Measurements from ENCODE around the gene OR2S2. TPM values are rescaled to one million over a fixed set of nuclear protein-coding genes. Genes with fewer than 3 reads are reported as not detected.
A peak's percentile ranks its signal among the peaks of the same experiment; 100 is the strongest.

Gene OR2S2
- total RNA-seq, 4 donors from 2014 or later, result not detected

DNA sequence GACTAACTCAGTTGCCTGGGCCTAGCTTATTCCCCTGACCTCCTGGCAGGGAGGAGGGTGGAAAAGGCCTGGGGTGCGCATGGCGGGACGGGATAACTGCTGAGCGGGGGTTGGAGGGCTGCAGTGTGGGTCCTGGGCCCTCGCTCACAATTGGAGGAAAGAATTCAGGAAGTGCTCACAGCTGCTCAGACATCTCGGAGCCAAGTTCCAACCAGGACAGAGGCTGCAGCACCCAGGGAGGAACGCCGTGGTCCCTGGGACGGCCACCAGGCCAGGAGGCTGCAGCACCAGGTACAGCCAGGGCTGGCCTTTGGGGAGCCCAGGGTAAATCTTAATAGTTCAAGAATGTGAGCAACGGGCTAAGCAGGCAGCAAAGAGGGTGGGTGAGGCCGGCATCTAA is 48.7 kb downstream of the OR2S2 start, which contains the start of gene SPAAR:
Gene SPAAR (plus strand): TSS at position 217 of the 400 bp plus-strand sequence. CDS start 974 bp downstream, outside the sequence.
- no peak for DNase-seq
- no peak within 1 kb of the TSS for H3K4me3 ChIP-seq
- no peak for TF ChIP-seq CTCF (IDR thresholded peaks at IDR 0.05)
- TF ChIP-seq POLR2A (IDR thresholded peaks at IDR 0.05), result no peak

DNA sequence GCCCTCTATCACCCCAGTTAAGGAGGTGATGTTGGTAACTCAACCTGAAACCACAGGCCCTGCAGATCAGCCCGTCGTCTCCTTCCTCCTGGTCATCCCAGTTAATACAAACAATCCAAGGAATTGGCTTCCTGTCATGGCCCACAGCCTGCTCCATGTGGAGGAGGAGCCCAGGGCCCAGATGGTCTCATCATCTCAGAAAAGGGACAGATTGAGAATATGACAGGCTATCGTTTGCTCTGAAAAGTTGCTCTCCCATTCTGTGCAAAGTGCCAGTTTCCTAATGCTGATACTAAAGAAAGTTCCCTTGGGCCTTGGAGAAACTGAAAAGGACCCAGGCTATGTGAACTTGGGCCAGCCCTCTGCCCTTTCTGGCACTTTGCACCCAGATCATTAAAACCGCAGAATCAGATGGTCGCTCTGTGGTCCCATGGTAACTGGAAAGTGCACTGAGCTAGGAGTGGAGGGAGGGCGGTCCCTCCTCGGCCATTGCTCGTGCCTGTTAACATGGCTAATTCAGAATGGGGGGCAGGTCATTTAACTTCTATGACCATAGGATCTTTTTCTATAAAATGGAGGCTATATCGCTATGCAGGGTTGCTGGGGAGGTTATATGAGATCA is 49.3 kb downstream of the OR2S2 start:
- Histone ChIP-seq H3K27me3 (no peaks in the 10 kb centered on the region), H3K36me3 (no peaks in the 10 kb centered on the region), H3K27ac (peak overlapping the region; percentile 94 to 95), H3K9me3 (no peaks in the 10 kb centered on the region), H3K4me3 (no peak overlapping the region), H3K4me1 (peaks cover 29 to 47% of the 10 kb centered on the region in 2 donors)
- intact Hi-C loops (cut with DNase I; ENCODE audit: low total_unique reads), result no loop called here
- no peak for TF ChIP-seq POLR2A (IDR thresholded peaks at IDR 0.05)
- TF ChIP-seq CTCF (IDR thresholded peaks at IDR 0.05), result no peak
- DNase-seq, result peak; percentile 56 to 57

More for the DNA sequence above, 48.7 kb downstream of the OR2S2 start, which contains the start of gene SPAAR:
- Histone ChIP-seq H3K4me1 (peaks cover 29 to 47% of the 10 kb centered on the region in 2 donors), H3K36me3 (no peaks in the 10 kb centered on the region), H3K27me3 (no peaks in the 10 kb centered on the region), H3K9me3 (no peaks in the 10 kb centered on the region), H3K27ac (peak within 1 kb of the TSS; percentile 94 to 95)
- intact Hi-C loops (cut with DNase I; ENCODE audit: low total_unique reads), result no loop called here

DNA sequence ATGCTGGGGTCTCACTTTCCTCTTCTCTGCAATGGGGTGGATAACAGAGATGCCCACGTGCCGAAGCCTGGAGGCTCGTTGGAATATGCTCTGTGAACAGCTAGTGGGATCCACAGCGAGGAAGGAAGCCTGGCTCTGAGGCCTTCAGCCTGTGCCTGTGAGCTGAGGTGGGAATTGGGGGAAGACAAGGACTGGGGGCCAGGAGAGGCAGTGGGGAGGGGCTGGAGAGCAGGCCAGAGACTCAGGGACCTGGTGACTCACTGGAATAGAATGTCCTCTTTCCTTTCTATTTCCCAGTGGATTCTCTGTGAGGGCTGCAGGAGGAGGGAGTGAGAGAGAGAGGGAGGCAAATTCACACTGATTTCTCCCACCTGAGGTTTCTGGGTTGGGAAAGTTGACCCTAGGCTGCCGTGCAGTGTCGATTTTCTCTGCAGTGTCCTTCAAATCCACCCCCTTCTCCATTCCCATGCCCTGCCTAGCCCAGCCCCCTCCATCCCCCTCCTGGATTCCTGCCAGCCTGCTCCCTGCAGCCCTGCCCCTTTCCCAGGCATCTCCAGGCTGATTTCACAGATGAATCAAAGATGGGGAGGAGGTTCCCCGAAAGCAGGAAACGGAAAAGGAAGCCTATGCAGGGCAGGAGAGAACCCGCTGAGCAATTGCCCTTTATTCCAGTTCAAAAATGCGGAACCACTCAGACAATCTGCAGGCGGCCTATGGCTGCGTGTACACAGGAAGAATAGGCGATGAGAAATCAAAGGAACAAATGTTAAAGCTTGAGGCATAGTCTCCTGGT is 50.0 kb downstream of the OR2S2 start:
- peak; percentile 84 to 88 for DNase-seq

More for the DNA sequence above, 50.0 kb downstream of the OR2S2 start:
- intact Hi-C loops (cut with DNase I; ENCODE audit: low total_unique reads), result no loop called here
- TF ChIP-seq CTCF (IDR thresholded peaks at IDR 0.05), result peak in 2 of 4 experiments; percentile 10 to 11
- TF ChIP-seq POLR2A (IDR thresholded peaks at IDR 0.05), result no peak
- H3K4me3 ChIP-seq, result no peak overlapping the region
- H3K27ac ChIP-seq, result peak overlapping the region; percentile 94 to 95
- H3K36me3 ChIP-seq, result no peaks in the 10 kb centered on the region
- H3K27me3 ChIP-seq, result no peaks in the 10 kb centered on the region
- H3K4me1 ChIP-seq, result peaks cover 29 to 47% of the 10 kb centered on the region in 2 donors
- no peaks in the 10 kb centered on the region for H3K9me3 ChIP-seq

Other genes with a start within 250 kb of the OR2S2 start
- 100 to 1,000 TPM; 202 to 540 (median 281) TPM for gene TLN1, start 226.0 kb downstream of the OR2S2 start, total RNA-seq
- gene CREB3, start 225.5 kb downstream of the OR2S2 start, total RNA-seq, result 100 to 1,000 TPM in 1 of 4 donors, 10 to 100 TPM in 3; 30.5 to 105 (median 47.2) TPM
- gene GBA2, start 208.9 kb downstream of the OR2S2 start, total RNA-seq, result 100 to 1,000 TPM in 1 of 4 donors, 10 to 100 TPM in 3; 26.9 to 104 (median 42.1) TPM
- 10 to 100 TPM in 2 of 4 donors, 1 to 10 TPM in 2; 2.0 to 38.1 (median 10.3) TPM for gene RGP1, start 208.9 kb downstream of the OR2S2 start, total RNA-seq
- gene MSMP, start 203.9 kb downstream of the OR2S2 start, total RNA-seq, result not detected
- gene NPR2, start 166.6 kb downstream of the OR2S2 start, total RNA-seq, result 10 to 100 TPM in 3 of 4 donors, 1 to 10 TPM in 1; 3.8 to 70.4 (median 31.7) TPM
- gene SPAG8, start 145.9 kb downstream of the OR2S2 start, total RNA-seq, result 1 to 10 TPM in 2 of 4 donors, under 1 TPM in 1, not detected in 1; 0.26 to 6.0 (median 4.0) TPM
- 10 to 100 TPM in 3 of 4 donors, not detected in 1; 11.3 to 38.2 (median 31.5) TPM for gene HINT2, start 143.1 kb downstream of the OR2S2 start, total RNA-seq
- not detected for gene FAM221B, start 129.4 kb downstream of the OR2S2 start, total RNA-seq
- gene TMEM8B, start 128.9 kb downstream of the OR2S2 start, total RNA-seq, result 10 to 100 TPM in 3 of 4 donors, 1 to 10 TPM in 1; 6.7 to 43.3 (median 14.6) TPM
- not detected for gene OR13J1, start 87.8 kb downstream of the OR2S2 start, total RNA-seq
- gene HRCT1, start 52.0 kb downstream of the OR2S2 start, total RNA-seq, result 10 to 100 TPM in 1 of 4 donors, 1 to 10 TPM in 1, under 1 TPM in 1, not detected in 1; 0.59 to 10.1 (median 1.4) TPM
- gene SPAAR, start 48.7 kb downstream of the OR2S2 start, total RNA-seq, result 10 to 100 TPM in 1 of 4 donors, 1 to 10 TPM in 1, under 1 TPM in 2; 0.29 to 11.7 (median 2.3) TPM
- 10 to 100 TPM; 14.3 to 37.7 (median 30.7) TPM for gene RECK, start 78.8 kb upstream of the OR2S2 start, total RNA-seq
- gene GLIPR2, start 178.6 kb upstream of the OR2S2 start, total RNA-seq, result 100 to 1,000 TPM in 1 of 4 donors, 10 to 100 TPM in 3; 25.6 to 109 (median 60.8) TPM
- 1 to 10 TPM in 2 of 4 donors, under 1 TPM in 2; 0.26 to 1.6 (median 0.99) TPM for gene CCIN, start 211.2 kb upstream of the OR2S2 start, total RNA-seq
- 100 to 1,000 TPM; 111 to 191 (median 141) TPM for gene CLTA, start 232.8 kb upstream of the OR2S2 start, total RNA-seq